GM12878 (cell line): ENCODE data around the gene ROR2.

Experiments used
- BCL3 ChIP-seq: IDR thresholded peaks from 2 replicates; pipeline ENCODE4 v1.6.1; 2011; ENCODE audit warnings: borderline replicate concordance, low read depth, mild to moderate bottlenecking, moderate library complexity, low read length; ENCODE audit not compliant: insufficient read depth, poor library complexity, severe bottlenecking
- CTCF ChIP-seq, 3 experiments: IDR thresholded peaks in 2 of 3; conservative IDR thresholded peaks in 1 of 3; 2 replicates each; pipeline ENCODE4 v1.5.1; 2011; ENCODE audit warnings: low read depth in 3 of 3, low read length in 3 of 3, mild to moderate bottlenecking in 3 of 3, control low read depth in 2 of 3, moderate library complexity in 2 of 3, inconsistent platforms in 1 of 3, mixed read lengths in 1 of 3; ENCODE audit not compliant: control insufficient read depth in 2 of 3, insufficient read depth in 1 of 3; ENCODE audit errors: extremely low read depth in 1 of 3
- DPF2 ChIP-seq: fragments of 450-650 bp; IDR thresholded peaks from 2 replicates; pipeline ENCODE4 v1.6.1; 2017; ENCODE audit warnings: mild to moderate bottlenecking
- ELK1 ChIP-seq: IDR thresholded peaks from 2 replicates; pipeline ENCODE4 v1.6.1; 2012; ENCODE audit warnings: low read depth, low read length, improper control_type of control experiment
- ESRRA ChIP-seq: IDR thresholded peaks from 2 replicates; pipeline ENCODE4 v1.6.1; 2012; ENCODE audit warnings: mild to moderate bottlenecking, low read length, improper control_type of control experiment
- NFIC ChIP-seq: IDR thresholded peaks from 2 replicates; pipeline ENCODE4 v1.6.1; 2012; ENCODE audit warnings: low read depth, mild to moderate bottlenecking, inconsistent platforms, low read length, moderate library complexity
- PAX5 ChIP-seq: IDR thresholded peaks from 2 replicates; pipeline ENCODE4 v1.6.1; 2011; ENCODE audit warnings: low read depth, low read length, borderline replicate concordance
- POLR2AphosphoS5 ChIP-seq: IDR thresholded peaks from 2 replicates; pipeline ENCODE4 v1.6.1; 2011; ENCODE audit warnings: mild to moderate bottlenecking, low read length, inconsistent platforms
- RCOR1 ChIP-seq: conservative IDR thresholded peaks from 2 replicates; pipeline ENCODE4 v1.6.1; 2012; ENCODE audit warnings: low read depth, low read length, improper control_type of control experiment
- SMAD1 ChIP-seq: fragments of 450-650 bp; IDR thresholded peaks from 2 replicates; pipeline ENCODE4 v1.6.1; 2018; ENCODE audit warnings: mild to moderate bottlenecking, low read depth; ENCODE audit not compliant: partially characterized antibody
- TAF1 ChIP-seq: IDR thresholded peaks from 2 replicates; pipeline ENCODE4 v1.6.1; 2011; ENCODE audit warnings: mild to moderate bottlenecking, low read depth, low read length, borderline replicate concordance
- YY1 ChIP-seq: IDR thresholded peaks from 2 replicates; pipeline ENCODE4 v1.6.1; 2011; ENCODE audit warnings: low read depth, mild to moderate bottlenecking, low read length

GRCh38 chr9:91765296-91765695, 184.7 kb downstream of the ROR2 start:
- TF ChIP-seq ESRRA (no peak), TAF1 (no peak), POLR2AphosphoS5 (no peak), CTCF (IDR thresholded peaks at IDR 0.05 in 2 of 3, conservative IDR thresholded peaks at IDR 0.05 in 1 of 3; ENCODE audit: control insufficient read depth in 2 of 3, extremely low read depth in 1 of 3, insufficient read depth in 1 of 3, low read depth in 3 of 3, low read length in 3 of 3) (no peak), BCL3 (no peak), NFIC (no peak), ELK1 (no peak), PAX5 (no peak), SMAD1 (no peak), DPF2 (no peak), RCOR1 (no peak), YY1 (no peak)
